ENCODE measurements around the gene NMNAT3.
"Not testable (repeated sequence)": the region's sequence is repeated elsewhere in the genome, so short reads cannot be mapped to it uniquely, and the experiment has no call there.

Gene NMNAT3

GRCh38 chr3:139586420-139587017 is 91.3 kb downstream of the NMNAT3 start:
- in situ Hi-C loops (cut with HindIII; ENCODE audit: low sequenced_read_pairs): no loop called here

- in situ Hi-C loops (cut with HindIII; ENCODE audit: low sequenced_read_pairs): no loop called here
These were observed 92.0 kb downstream of the NMNAT3 start for GRCh38 chr3:139585820-139586219.

DNA sequence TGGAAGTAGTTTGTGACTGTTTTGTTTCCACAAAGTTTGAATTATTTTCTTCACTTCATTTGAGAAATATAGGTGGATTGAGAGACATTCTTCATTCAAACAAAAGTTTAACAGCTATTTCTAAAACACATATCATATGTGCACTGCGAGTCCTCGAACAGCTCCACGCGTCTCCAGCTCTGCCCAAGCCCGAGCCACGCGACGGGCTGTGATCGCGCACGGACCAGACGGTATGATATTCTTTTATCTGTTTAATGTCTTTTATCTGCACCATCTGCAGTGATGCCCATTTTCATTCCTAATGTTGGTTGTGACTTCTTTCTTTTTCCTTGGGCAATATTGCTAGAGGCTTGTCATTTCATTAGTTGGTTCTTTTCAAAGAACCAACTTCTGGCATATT is 94.1 kb downstream of the NMNAT3 start:
- in situ Hi-C loops (cut with HindIII; ENCODE audit: low sequenced_read_pairs): not testable (repeated sequence)

DNA sequence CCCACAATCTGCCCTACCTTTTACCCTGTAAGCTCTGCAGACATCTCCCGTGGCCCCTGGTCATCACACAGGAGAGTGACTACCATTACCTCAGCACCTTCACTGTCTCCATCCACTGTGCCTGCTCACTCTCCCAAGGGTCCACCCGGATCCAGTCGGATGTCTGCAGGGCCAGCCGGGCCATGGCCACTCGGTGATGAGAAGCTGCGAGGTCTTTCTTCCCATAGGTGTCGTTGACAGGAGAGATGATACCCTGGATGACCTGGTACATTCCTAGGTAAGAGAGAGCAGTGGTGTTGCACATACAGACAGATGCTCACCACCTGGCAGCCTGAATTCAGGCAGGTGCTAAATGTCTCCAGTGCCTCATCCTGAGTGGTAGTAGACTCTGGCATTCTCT is 99.0 kb downstream of the NMNAT3 start:
- in situ Hi-C loops (cut with HindIII; ENCODE audit: low sequenced_read_pairs): no loop called here

DNA sequence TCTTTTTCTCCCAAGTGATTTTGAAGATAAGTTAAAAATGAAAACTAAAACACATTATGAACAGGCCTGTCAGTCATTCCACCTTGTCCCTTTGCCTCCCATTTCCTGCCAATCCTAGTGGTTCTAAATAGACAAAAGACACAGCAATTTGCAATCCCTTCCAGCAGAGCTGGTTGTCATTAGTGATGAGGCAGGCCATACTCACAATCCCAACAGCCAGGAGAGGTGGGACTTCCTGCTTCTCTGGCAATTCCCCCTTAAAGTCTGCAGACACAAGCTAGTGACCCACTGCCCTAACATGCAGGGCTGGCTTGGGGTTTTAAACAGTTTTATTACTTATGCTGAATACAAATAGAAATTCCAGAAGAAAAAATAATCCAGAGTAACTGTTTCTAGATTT is 99.9 kb downstream of the NMNAT3 start:
- in situ Hi-C loops (cut with HindIII; ENCODE audit: low sequenced_read_pairs): no loop called here

- in situ Hi-C loops (cut with HindIII; ENCODE audit: low sequenced_read_pairs): no loop called here
These were observed 100.4 kb downstream of the NMNAT3 start for GRCh38 chr3:139577346-139577745.

GRCh38 chr3:139574026-139574947 is 103.5 kb downstream of the NMNAT3 start:
- in situ Hi-C loops (cut with HindIII; ENCODE audit: low sequenced_read_pairs): no loop called here

GRCh38 chr3:139572847-139573672 is 104.7 kb downstream of the NMNAT3 start:
- in situ Hi-C loops (cut with HindIII; ENCODE audit: low sequenced_read_pairs): no loop called here

- in situ Hi-C loops (cut with HindIII; ENCODE audit: low sequenced_read_pairs): no loop called here
These were observed 106.1 kb downstream of the NMNAT3 start for GRCh38 chr3:139571711-139572110.

DNA sequence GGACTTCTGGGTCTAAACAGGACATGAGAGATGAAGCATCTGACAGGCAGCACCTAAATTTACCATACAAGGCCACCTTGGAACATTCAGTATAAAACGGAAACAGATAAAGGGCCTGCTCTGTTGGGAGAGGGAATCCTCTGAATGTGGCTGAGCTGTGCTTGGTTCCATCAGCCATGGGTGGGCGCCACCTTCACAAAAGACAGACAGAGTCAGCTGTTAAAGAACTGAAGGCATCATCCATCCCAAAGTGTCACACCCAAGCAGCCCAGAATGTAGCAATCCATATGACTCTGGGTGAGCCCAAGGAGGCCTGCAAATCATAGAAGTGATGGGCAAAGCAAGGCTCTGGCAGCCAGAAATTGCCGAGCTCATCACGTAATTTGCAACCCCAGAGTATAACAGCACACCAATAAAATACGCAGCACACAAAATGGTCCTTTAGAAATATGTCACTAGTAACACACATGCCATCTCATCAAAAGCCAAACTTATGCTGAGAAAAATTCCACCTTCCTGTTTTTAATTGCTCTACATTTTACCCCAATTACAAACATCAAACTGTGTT is 113.4 kb downstream of the NMNAT3 start:
- in situ Hi-C loops (cut with HindIII; ENCODE audit: low sequenced_read_pairs): no loop called here

DNA sequence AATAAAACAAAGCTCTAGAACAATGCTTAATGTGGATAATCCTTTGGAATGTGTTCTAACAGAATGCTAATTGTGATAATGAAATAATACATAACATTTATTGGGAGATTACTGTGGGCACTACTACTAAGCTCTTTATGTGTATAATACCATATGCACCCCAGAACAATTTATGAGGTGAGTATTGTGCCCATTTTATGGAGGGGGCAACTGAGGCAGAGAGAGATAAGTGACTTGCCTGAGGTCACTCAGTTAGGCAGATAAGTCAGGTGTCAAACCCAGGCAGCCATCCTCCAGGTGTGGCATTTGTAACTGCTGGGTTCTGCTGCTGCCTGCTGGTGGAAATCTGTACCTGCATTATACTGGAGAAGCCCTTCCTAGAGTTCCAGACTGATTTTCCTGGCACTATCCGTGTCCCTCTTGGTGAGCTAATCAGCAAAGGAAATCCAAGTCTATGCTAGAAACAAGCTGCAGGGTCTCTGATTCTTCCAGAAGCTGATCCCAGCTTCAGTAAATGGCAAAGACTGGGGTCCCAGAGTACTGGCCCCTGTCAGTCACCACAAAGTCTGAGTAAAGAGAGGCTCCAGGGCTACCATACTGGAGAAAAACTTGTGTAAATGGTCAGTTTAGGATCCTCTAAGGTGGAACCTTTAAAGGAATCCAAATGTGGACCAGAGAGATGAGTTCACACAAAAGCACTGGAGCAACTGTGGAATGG is 115.7 kb downstream of the NMNAT3 start:
- in situ Hi-C loops (cut with HindIII; ENCODE audit: low sequenced_read_pairs): no loop called here

DNA sequence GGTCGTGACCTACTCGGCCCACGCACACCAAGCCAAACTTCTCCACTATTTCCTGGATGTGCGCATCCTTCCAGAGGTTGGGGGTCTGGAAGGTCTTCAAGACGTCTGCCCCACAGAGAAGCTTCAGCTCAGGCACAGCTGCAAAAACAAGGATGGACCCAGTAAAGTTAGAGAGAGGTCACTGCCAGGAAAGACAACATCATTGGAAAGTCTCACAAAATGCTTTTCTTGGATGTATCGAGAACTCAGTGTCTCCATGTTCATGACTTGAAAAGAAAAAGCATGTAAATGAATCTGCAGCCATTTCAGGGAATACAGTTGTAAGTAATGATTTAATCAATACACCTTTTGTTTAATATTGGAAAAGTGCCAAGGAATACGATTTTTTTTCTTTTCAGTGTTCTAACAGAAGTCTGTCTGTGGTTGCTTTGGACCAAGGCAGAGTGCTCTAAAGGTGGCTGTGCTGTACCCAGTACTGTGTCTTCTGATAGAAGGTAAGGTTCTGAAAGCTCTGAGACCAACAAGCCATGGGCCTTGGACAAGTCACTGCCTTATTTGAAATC is 116.4 kb downstream of the NMNAT3 start:
- in situ Hi-C loops (cut with HindIII; ENCODE audit: low sequenced_read_pairs): no loop called here

DNA sequence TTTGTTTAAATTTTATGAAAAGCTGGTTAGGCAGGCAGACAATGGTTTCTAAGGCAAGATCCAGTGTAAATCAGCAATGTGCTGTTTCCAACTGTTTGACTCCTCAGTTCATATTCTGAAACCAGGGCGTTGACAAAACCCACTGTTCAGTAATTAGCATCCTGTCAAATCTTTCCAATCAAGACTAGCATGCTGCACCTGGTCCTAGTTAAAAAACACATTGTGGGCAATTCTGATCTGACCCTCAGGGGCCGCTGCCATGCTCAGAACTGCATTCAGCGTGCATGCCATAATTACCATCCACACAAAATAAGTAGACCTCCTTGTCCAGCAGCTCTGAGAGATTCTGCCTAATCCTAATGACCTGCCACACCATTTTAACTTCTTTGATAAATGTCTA is 117.4 kb downstream of the NMNAT3 start:
- in situ Hi-C loops (cut with HindIII; ENCODE audit: low sequenced_read_pairs): no loop called here

- in situ Hi-C loops (cut with HindIII; ENCODE audit: low sequenced_read_pairs): no loop called here
These were observed 118.2 kb downstream of the NMNAT3 start for GRCh38 chr3:139559541-139559940.

GRCh38 chr3:139558351-139559266 is 119.2 kb downstream of the NMNAT3 start:
- in situ Hi-C loops (cut with HindIII; ENCODE audit: low sequenced_read_pairs): no loop called here

DNA sequence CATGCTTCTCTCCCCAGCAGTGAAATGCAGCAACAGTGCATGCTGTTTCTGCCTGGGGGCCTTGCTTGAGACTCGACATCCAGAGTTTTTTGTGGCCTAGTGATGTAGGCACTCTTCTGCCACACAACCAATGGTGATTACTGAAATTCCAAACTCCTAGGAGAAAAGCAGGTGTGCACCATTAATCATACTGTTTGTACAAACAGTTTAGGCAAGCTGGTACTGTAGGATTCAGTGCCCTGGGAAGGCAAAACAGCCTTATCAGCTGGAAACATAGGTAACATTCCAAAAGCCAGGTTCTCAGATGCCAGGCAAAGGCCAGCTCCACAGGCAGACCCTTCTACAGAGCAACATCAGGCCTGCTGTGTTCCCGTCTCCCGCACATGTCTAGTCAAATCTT is 120.7 kb downstream of the NMNAT3 start:
- in situ Hi-C loops (cut with HindIII; ENCODE audit: low sequenced_read_pairs): no loop called here

DNA sequence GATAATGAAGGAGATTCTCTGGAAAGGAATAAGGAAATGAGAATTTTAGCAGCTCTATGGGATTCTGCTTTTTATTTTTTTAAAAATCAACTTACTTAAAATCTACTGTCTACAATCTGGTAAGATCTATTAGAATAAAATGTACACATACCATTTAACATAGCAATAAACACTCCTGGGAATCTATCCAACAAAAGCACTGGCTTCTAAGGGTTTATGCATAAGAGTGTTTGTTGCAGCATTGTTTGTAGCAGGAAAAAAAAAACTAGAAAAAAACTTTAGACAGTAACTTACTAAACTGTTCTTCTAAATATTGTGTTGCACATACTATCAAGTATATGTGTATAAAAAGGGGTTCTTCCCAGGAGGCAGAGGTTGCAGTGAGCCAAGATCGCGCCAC is 122.5 kb downstream of the NMNAT3 start:
- in situ Hi-C loops (cut with HindIII; ENCODE audit: low sequenced_read_pairs): no loop called here

- in situ Hi-C loops (cut with HindIII; ENCODE audit: low sequenced_read_pairs): no loop called here
These were observed 123.1 kb downstream of the NMNAT3 start for GRCh38 chr3:139554628-139555027.

Measured in endothelial cell of hepatic sinusoid (primary cell).